Activated CD4-positive, alpha-beta T cell treated with anti-CD3 and anti-CD28 coated beads, Interleukin-10, Interleukin-2, amounts not matched to agents 100 ng/mL and 50 ng/mL, durations not matched to agents 16 hours and 8 hours (primary cell): Measurements from ENCODE around the gene RAP2B.

ENCODE experiments used
- DNase-seq: peaks from one replicate; pipeline ENCODE4 v3.0.0-alpha.2; 2020

Gene RAP2B

DNA sequence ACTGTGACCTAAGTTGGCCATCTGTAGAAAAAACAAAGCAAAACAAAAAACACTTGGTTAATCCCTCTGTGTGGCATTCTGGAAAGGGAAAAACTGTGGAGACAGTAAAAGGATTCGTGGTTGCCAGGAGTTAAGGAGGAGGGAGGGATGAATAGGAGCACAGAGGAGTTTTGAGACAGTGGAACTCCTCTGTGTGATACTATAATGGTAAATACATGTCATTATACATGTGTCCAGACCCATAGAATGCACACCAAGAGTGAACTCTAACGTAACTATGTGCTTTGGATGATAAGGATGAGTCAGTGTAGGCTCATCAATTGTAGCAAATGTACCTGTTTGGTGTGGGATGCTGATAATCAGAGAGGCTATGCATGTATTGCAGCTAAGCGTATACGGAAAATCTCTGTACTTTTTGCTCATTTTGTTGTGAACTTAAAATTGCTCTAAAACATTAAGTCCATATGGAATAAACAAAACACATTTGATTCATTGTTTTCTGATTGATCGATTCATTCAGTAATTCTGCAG lies 33.4 kb downstream of the RAP2B start:
- no peak for DNase-seq

DNA sequence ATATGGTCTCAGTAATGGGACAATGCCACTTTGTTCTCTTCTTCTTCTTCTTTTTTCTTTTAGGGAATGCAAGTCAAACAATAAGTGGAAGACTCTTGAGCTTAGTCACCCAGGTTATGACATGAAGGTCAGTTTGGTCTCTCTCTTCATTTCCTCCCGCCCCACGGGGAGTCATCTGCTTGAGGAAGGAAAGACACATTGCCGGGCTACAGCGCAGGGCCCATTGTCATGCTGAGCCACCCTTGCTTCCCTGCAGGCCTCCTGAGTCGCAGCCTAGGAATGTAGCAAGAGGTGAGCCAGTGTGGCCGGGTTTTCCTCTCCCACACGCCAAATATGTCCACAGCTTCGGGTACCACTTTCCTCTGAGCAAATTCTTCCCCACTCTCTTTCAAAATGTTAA lies 47.6 kb downstream of the RAP2B start:
- no peak for DNase-seq

DNA sequence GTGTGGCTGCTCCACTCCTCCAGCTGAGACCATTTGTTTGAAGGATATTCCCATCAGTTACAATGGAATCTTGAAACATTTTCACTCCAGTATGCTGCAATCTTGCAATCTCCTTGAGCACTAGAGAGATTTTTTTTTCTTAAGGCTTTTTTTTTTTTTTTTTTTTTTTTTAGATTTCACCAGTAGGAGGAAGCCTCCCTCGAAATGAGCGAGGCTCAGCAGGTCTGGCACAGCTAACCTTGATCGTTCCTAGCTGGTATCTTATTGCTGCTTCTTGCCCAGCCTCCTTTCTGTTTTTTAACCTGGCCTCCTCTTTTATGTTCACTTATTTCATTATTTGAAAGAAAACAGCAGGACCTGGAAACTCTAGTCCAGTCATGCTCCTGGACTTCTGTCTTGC lies 48.1 kb downstream of the RAP2B start:
- no peak for DNase-seq

DNA sequence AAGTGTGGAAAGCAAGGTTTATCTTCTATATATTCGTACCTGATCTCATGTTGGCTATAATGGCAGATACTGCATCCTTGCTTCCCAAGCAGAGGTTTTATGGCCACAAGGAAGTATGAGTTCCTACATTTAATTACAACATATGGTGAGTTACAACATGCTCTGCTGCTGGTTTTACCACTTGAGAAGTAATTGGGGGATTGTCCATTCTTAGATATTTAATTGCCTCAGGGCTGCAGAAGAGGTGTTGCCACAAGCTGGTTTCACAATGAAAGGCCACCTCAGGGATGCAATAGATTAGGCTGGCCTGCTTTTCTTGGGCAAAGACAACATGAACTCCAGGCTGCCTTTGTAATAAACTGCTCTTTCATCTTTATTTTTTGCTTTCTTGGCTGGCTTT lies 48.6 kb downstream of the RAP2B start:
- no peak for DNase-seq

DNA sequence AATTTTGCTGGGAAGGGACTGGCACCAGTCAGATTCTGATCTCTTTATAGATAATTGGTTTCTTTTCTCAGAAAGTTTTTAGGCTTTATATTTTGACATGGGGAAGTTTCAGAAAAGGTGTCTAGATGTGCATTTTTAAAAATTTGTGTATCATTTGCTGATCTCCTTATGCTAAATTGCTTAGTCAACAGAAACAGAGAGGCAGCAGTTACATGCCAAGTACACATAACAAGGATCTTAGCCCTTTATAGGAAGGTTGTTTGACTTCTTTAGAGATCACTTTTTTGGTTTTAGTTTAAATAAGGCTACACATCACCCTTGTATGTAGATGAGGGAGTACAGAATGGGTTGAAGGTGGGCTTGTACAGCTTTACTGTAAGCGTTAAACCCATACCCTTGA lies 53.5 kb downstream of the RAP2B start:
- DNase-seq = no peak

DNA sequence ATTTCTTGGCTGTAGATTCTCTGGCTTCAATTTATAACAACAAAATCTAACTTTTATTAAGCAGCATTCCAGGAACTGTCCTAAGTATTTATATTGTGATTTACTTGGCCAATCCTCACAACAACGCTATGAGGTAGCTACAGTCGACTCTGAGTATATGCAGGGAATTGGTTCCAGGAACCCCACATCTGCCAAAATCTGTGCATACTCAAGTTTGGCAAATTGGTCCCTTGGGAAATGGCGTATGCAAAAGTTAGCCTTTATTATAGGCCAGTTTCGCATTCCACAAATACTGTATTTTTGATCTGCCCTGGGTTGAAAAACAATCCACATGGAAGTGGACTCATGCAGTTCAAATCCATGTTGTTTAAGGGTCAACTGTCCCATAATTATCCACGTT lies 53.9 kb downstream of the RAP2B start:
- no peak for DNase-seq

DNA sequence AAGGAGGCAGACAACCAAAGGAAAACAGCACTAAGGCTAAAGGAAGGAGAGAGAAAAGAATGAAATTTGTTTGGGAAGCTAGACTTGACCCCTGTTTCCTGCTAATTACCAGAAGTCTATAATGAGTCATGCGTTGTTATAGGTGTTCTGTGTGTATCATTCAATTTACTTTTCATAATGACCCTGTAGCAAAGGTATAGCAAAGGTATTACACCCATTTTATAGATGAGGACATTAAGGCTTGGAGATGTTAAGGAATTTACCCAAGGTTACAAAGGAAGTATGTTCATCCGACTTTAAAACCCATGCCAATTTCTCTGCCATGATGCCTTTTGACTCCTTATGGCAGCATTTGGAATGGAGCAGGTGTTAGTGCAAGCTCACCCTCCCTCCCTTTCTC lies 54.9 kb downstream of the RAP2B start:
- no peak for DNase-seq

DNA sequence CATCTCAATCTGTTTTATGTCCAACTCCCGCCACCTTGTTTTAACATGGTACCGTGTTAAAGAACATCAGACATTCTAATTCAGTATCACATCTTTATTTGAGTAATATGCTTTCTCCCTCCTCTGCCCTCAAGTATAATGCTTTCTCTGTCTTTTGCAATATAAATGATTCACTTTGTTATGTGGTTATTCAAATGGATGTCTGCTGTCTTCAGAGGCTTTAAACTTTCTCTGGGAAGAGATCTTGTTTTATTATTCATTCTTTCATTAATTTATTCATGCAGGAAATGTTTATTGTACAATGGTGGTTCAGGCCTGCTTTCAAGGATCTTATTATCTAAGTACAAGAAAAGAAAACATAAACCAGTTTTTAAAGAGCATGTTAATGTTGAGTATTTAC lies 57.1 kb downstream of the RAP2B start:
- DNase-seq = no peak
